ENCODE data around the gene SAMD14. TPM values are rescaled to one million over a fixed set of nuclear protein-coding genes. Genes with fewer than 3 reads are reported as not detected.

The SAMD14 gene
- total and polyA plus RNA-seq, 2 of the 4 experiments (the other 2 are of a cell fraction): 1.4 to 6.2 TPM

- H3K79me1 ChIP-seq (ENCODE audit: low read depth in 1 of 2, low read length in 2 of 2): peaks cover under 1 to 16% of the 10 kb centered on the region in 2 experiments; a peak in 3 of 4 replicates
- H3K56ac ChIP-seq (ENCODE audit: extremely low read depth, insufficient read depth, low read length): 0 out of 2 replicates have a peak overlapping the region, but pooled peaks have one; percentile 30
- H2BK5ac ChIP-seq (ENCODE audit: low read depth, low read length, poor library complexity, severe bottlenecking): no peak overlapping the region
- H4K8ac ChIP-seq (ENCODE audit: low read depth in 2 of 2, low read length in 2 of 2): peak overlapping the region; percentile 58 to 98
- H2AK5ac ChIP-seq (ENCODE audit: low read depth, low read length): peak overlapping the region; percentile 45
- no peaks in the 10 kb centered on the region for H3K27me3 ChIP-seq (ENCODE audit: control insufficient read depth, insufficient read depth, low read length)
- POLR2A ChIA-PET (ENCODE audit: unreplicated experiment): no interaction called here
- peak overlapping the region; percentile 71 for H2BK120ac ChIP-seq (ENCODE audit: low read depth, low read length)
- H3K36me3 ChIP-seq (ENCODE audit: control insufficient read depth, insufficient read depth, low read length): peaks cover 4% of the 10 kb centered on the region; the same call in 1 of the 2 replicates
- peak overlapping the region; percentile 64 for H4K91ac ChIP-seq (ENCODE audit: insufficient read depth, low read depth, low read length)
- CTCF ChIA-PET: interaction anchor here (0.9 to 1.2 kb wide), 2 partner anchors 9 to 29 kb away, joined by 3 to 4 read pairs; no protein-coding TSS in a partner anchor
- ATAC-seq (ENCODE audit: low read depth) (peak; percentile 85), DNase-seq (peak; percentile 46)
- H3K18ac ChIP-seq (ENCODE audit: low read depth, low read length): peak overlapping the region; percentile 47; the same call in 1 of the 2 replicates
- 45% methylated on average over 5 of the region's 12 CpGs; no CpG with 5 or more reads in 1 of the 2 experiments for WGBS, 2 experiments (ENCODE audit: extremely low coverage in 2 of 2, insufficient read length in 1 of 2)
- peak overlapping the region; percentile 74 for H2AK9ac ChIP-seq (replicated peaks; ENCODE audit: low read depth, low read length, poor library complexity)
- H3K4me3 ChIP-seq (ENCODE audit: insufficient read depth, low read depth, low read length): no peak overlapping the region
- peak overlapping the region; percentile 72; the same call in 2 of the 3 replicates for H2BK15ac ChIP-seq (ENCODE audit: low read depth, low read length)
- H3K14ac ChIP-seq (replicated peaks; ENCODE audit: low read depth, low read length): peak overlapping the region; percentile 92
- H4K5ac ChIP-seq (ENCODE audit: low read depth, low read length): peak overlapping the region; percentile 93
- peak overlapping the region; percentile 26 for H3K9ac ChIP-seq (ENCODE audit: low read depth, low read length)
- peak overlapping the region; percentile 91 for H2AFZ ChIP-seq (replicated peaks; ENCODE audit: low read length, poor library complexity)
- no TSS peak for BruUV-seq (replicated peaks)
- H3K9me1 ChIP-seq (ENCODE audit: insufficient read depth, low read length): peaks cover 20% of the 10 kb centered on the region; the same call in 1 of the 2 replicates
- intact Hi-C loops (cut with micrococcal nuclease): no loop called here
- peak overlapping the region; percentile 40; the same call in 1 of the 2 replicates for H3K4me2 ChIP-seq (ENCODE audit: low read depth, low read length)
- no peaks in the 10 kb centered on the region for H3K9me3 ChIP-seq (ENCODE audit: control insufficient read depth, insufficient read depth, low read length)
- no peaks in the 10 kb centered on the region for H4K20me1 ChIP-seq (ENCODE audit: insufficient read depth, low read length)
- H3K4ac ChIP-seq (ENCODE audit: low read depth, low read length): peak overlapping the region; percentile 84
- dilution Hi-C loops (cut with HindIII; ENCODE audit: low sequenced_read_pairs, unreplicated experiment): no loop called here
- H3K23ac ChIP-seq (ENCODE audit: low read depth, low read length): peak overlapping the region; percentile 74
- peaks cover 13% of the 10 kb centered on the region for H3K4me1 ChIP-seq (ENCODE audit: control insufficient read depth, insufficient read depth, low read length)
- in situ Hi-C loops (cut with MboI; ENCODE audit: low sequenced_read_pairs): no loop called here
- peak overlapping the region; percentile 29 for H3K27ac ChIP-seq (ENCODE audit: insufficient read depth, low read length)
- H2BK20ac ChIP-seq (ENCODE audit: low read depth, low read length): peak overlapping the region; percentile 14; the same call in 1 of the 2 replicates
- TF ChIP-seq SMC3 (IDR thresholded peaks at IDR 0.05; ENCODE audit: low read depth, low read length) (no peak), POLR2A (IDR thresholded peaks at IDR 0.05; ENCODE audit: low read depth, low read length) (no peak), BHLHE40 (IDR thresholded peaks at IDR 0.05; ENCODE audit: low read depth, low read length) (no peak), ELK1 (IDR thresholded peaks at IDR 0.05; ENCODE audit: borderline replicate concordance, low read depth, low read length) (no peak), CTCF (conservative IDR thresholded peaks at IDR 0.05; ENCODE audit: low read depth, low read length) (no peak), RAD21 (IDR thresholded peaks at IDR 0.05; ENCODE audit: low read length) (no peak), CEBPB (IDR thresholded peaks at IDR 0.05; ENCODE audit: low read depth, low read length) (no peak), MXI1 (IDR thresholded peaks at IDR 0.05; ENCODE audit: borderline replicate concordance, low read depth, low read length) (no peak), NFE2L2 (IDR thresholded peaks at IDR 0.05; ENCODE audit: low read depth, low read length) (no peak), CHD1 (IDR thresholded peaks at IDR 0.05; ENCODE audit: low read depth, low read length) (no peak), RFX5 (IDR thresholded peaks at IDR 0.05; ENCODE audit: low read depth, low read length) (no peak), RCOR1 (IDR thresholded peaks at IDR 0.05; ENCODE audit: insufficient replicate concordance, low read length) (no peak), USF2 (IDR thresholded peaks at IDR 0.05; ENCODE audit: low read depth, low read length) (no peak), FOS (IDR thresholded peaks at IDR 0.05; ENCODE audit: low read depth, low read length) (no peak)
These were observed 6.2 kb downstream of the SAMD14 start for GRCh38 chr17:50123649-50124349.
